Stomach (tissue), 4 donors: ENCODE data around the gene PDIA6.

Experiments used
- EP300 ChIP-seq: sonication (generic); formaldehyde crosslinking; IDR thresholded peaks from one replicate; pipeline ENCODE4 v1.6.1; 2017; ENCODE audit warnings: antibody characterized with exemption
- POLR2A ChIP-seq, 4 donors: fragments of 450-650 bp; IDR thresholded peaks; one replicate each; pipeline ENCODE4 v1.6.1; 2016; ENCODE audit warnings: antibody characterized with exemption in 4 of 4, control low read depth in 2 of 4, mild to moderate bottlenecking in 1 of 4, moderate library complexity in 1 of 4
- TF ChIP-seq, protein P1 (sequence below), 7 experiments: fragments of 450-650 bp in 4 of 7; fragments of 200-600 bp in 3 of 7; sonication (generic) in 3 of 7; IDR thresholded peaks; one replicate each; pipeline ENCODE4 v1.5.1; 2016 to 2019; ENCODE audit warnings: antibody characterized with exemption in 7 of 7, control low read depth in 2 of 7, mild to moderate bottlenecking in 1 of 7

- TF ChIP-seq EP300 (no peak), POLR2A (IDR thresholded peaks at IDR 0.05) (no peak)
- TF ChIP-seq, protein P1, sequence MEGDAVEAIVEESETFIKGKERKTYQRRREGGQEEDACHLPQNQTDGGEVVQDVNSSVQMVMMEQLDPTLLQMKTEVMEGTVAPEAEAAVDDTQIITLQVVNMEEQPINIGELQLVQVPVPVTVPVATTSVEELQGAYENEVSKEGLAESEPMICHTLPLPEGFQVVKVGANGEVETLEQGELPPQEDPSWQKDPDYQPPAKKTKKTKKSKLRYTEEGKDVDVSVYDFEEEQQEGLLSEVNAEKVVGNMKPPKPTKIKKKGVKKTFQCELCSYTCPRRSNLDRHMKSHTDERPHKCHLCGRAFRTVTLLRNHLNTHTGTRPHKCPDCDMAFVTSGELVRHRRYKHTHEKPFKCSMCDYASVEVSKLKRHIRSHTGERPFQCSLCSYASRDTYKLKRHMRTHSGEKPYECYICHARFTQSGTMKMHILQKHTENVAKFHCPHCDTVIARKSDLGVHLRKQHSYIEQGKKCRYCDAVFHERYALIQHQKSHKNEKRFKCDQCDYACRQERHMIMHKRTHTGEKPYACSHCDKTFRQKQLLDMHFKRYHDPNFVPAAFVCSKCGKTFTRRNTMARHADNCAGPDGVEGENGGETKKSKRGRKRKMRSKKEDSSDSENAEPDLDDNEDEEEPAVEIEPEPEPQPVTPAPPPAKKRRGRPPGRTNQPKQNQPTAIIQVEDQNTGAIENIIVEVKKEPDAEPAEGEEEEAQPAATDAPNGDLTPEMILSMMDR (IDR thresholded peaks at IDR 0.05) = no peak
Measured at GRCh38 chr2:10846110-10846861, 33.7 kb upstream of the PDIA6 start.
